ENCODE data around the gene TSGA10IP. TPM values are rescaled to one million over a fixed set of nuclear protein-coding genes. Genes with fewer than 3 reads are reported as not detected.
A peak's percentile ranks its signal among the peaks of the same experiment; 100 is the strongest.

The TSGA10IP gene
- total and polyA plus RNA-seq, 10 of the 15 experiments (the other 5 are each of a cell fraction or from before 2014, with no cell fraction given): not detected

DNA sequence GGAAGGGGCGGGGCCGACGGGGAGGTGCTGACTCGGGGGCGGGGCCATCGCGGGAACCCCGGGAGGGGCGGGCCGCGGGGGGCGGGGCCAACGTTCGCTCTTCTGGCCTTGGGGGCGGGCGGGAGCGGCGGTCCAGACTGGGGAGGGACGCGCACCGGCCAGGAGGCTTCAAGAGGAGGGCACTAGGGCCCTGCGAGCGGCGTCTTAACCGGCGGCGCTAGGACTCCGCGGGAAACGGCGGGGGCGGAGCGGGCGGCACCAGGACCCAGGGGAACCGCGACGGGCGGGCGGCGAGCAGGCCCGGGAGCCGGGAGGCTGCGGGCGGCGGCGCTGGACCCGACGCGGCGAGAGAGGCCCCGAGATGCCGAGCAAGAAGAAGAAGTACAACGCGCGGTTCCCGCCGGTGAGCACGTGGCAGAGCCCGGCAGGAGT, 26.1 kb upstream of the TSGA10IP start, which contains the start of gene DRAP1 (continued):
- TF ChIP-seq, protein P1, sequence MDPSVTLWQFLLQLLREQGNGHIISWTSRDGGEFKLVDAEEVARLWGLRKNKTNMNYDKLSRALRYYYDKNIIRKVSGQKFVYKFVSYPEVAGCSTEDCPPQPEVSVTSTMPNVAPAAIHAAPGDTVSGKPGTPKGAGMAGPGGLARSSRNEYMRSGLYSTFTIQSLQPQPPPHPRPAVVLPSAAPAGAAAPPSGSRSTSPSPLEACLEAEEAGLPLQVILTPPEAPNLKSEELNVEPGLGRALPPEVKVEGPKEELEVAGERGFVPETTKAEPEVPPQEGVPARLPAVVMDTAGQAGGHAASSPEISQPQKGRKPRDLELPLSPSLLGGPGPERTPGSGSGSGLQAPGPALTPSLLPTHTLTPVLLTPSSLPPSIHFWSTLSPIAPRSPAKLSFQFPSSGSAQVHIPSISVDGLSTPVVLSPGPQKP (IDR thresholded peaks at IDR 0.05; ENCODE audit: low read depth, low read length): peak; percentile 77; the same call in 1 of the 2 replicates
- peak; percentile 77 for TF ChIP-seq NR2C1 (IDR thresholded peaks at IDR 0.05)
- no peak for TF ChIP-seq FOXM1 (IDR thresholded peaks at IDR 0.05; ENCODE audit: low read depth, low read length)
- no peak for TF ChIP-seq ATF7 (IDR thresholded peaks at IDR 0.05; ENCODE audit: low read depth)
- TF ChIP-seq KDM1A (IDR thresholded peaks at IDR 0.05; ENCODE audit: borderline replicate concordance): no peak
- no peak for TF ChIP-seq RAD21 (IDR thresholded peaks at IDR 0.05; ENCODE audit: insufficient read depth, low read depth, low read length)
- peak; percentile 88 for TF ChIP-seq RUNX3 (IDR thresholded peaks at IDR 0.05; ENCODE audit: low read length)
- TF ChIP-seq, protein P2, sequence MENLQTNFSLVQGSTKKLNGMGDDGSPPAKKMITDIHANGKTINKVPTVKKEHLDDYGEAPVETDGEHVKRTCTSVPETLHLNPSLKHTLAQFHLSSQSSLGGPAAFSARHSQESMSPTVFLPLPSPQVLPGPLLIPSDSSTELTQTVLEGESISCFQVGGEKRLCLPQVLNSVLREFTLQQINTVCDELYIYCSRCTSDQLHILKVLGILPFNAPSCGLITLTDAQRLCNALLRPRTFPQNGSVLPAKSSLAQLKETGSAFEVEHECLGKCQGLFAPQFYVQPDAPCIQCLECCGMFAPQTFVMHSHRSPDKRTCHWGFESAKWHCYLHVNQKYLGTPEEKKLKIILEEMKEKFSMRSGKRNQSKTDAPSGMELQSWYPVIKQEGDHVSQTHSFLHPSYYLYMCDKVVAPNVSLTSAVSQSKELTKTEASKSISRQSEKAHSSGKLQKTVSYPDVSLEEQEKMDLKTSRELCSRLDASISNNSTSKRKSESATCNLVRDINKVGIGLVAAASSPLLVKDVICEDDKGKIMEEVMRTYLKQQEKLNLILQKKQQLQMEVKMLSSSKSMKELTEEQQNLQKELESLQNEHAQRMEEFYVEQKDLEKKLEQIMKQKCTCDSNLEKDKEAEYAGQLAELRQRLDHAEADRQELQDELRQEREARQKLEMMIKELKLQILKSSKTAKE (IDR thresholded peaks at IDR 0.05; ENCODE audit: low read depth, poor library complexity, severe bottlenecking): no peak
- peak; percentile 85 for TF ChIP-seq MEF2A (IDR thresholded peaks at IDR 0.05; ENCODE audit: insufficient read depth, low read depth, low read length)
- TF ChIP-seq MTA3 (IDR thresholded peaks at IDR 0.05; ENCODE audit: borderline replicate concordance, low read length): no peak
- TF ChIP-seq EGR1 (IDR thresholded peaks at IDR 0.05; ENCODE audit: borderline replicate concordance in 1 of 2, low read depth in 2 of 2, low read length in 2 of 2): peak; percentile 87 to 100
- peak; percentile 96 for TF ChIP-seq IKZF1 (conservative IDR thresholded peaks at IDR 0.05)
- TF ChIP-seq SRF (IDR thresholded peaks at IDR 0.05; ENCODE audit: low read depth in 2 of 2, low read length in 2 of 2): peak; percentile 5 to 82; a peak in 1 of 4 replicates
- TF ChIP-seq JUNB (IDR thresholded peaks at IDR 0.05): no peak
- TF ChIP-seq HCFC1 (IDR thresholded peaks at IDR 0.05; ENCODE audit: low read length): peak; percentile 69
- TF ChIP-seq CEBPB (IDR thresholded peaks at IDR 0.05; ENCODE audit: borderline replicate concordance in 1 of 2, low read depth in 2 of 2, low read length in 2 of 2): no peak
- peak; percentile 25; the same call in 1 of the 2 replicates for TF ChIP-seq ZNF217 (IDR thresholded peaks at IDR 0.05)
- TF ChIP-seq PML (IDR thresholded peaks at IDR 0.05; ENCODE audit: low read length): no peak
- no peak for TF ChIP-seq ZZZ3 (IDR thresholded peaks at IDR 0.05; ENCODE audit: control insufficient read depth, insufficient read length, low read depth)
- no peak for TF ChIP-seq BMI1 (IDR thresholded peaks at IDR 0.05; ENCODE audit: borderline replicate concordance)
- no peak for TF ChIP-seq RAD51 (IDR thresholded peaks at IDR 0.05)
- TF ChIP-seq NFXL1 (IDR thresholded peaks at IDR 0.05; ENCODE audit: borderline replicate concordance): peak; percentile 93
- no peak for TF ChIP-seq HDAC6 (IDR thresholded peaks at IDR 0.05; ENCODE audit: unreplicated experiment)
- TF ChIP-seq, protein P3, sequence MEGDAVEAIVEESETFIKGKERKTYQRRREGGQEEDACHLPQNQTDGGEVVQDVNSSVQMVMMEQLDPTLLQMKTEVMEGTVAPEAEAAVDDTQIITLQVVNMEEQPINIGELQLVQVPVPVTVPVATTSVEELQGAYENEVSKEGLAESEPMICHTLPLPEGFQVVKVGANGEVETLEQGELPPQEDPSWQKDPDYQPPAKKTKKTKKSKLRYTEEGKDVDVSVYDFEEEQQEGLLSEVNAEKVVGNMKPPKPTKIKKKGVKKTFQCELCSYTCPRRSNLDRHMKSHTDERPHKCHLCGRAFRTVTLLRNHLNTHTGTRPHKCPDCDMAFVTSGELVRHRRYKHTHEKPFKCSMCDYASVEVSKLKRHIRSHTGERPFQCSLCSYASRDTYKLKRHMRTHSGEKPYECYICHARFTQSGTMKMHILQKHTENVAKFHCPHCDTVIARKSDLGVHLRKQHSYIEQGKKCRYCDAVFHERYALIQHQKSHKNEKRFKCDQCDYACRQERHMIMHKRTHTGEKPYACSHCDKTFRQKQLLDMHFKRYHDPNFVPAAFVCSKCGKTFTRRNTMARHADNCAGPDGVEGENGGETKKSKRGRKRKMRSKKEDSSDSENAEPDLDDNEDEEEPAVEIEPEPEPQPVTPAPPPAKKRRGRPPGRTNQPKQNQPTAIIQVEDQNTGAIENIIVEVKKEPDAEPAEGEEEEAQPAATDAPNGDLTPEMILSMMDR (IDR thresholded peaks at IDR 0.05 in 2 of 3, conservative IDR thresholded peaks at IDR 0.05 in 1 of 3; ENCODE audit: control insufficient read depth in 2 of 3, extremely low read depth in 1 of 3, insufficient read depth in 1 of 3, low read depth in 3 of 3, low read length in 3 of 3): no peak; a peak in 1 of 6 replicates
- TF ChIP-seq PKNOX1 (IDR thresholded peaks at IDR 0.05): no peak
- TF ChIP-seq STAT1 (conservative IDR thresholded peaks at IDR 0.05): peak; percentile 88; the same call in 1 of the 2 replicates
